Mesothelial cell of epicardium (in vitro differentiated cells): ENCODE measurements around the gene HOXC9. TPM values are rescaled to one million over a fixed set of nuclear protein-coding genes. Genes with fewer than 3 reads are reported as not detected.

Experiments
- DNase-seq, 2 experiments: peaks; one replicate each; pipeline ENCODE4 v3.0.0; 2021; ENCODE audit warnings: low spot score in 2 of 2; ENCODE audit not compliant: unreplicated experiment in 2 of 2
- H3K27ac Mint-ChIP-seq: 2 replicates; pipeline ENCODE4 v1.8.0; 2021; ENCODE audit warnings: mixed read lengths
- H3K27me3 Mint-ChIP-seq: 2 replicates; pipeline ENCODE4 v1.8.0; 2021; ENCODE audit warnings: low read depth, mixed read lengths
- H3K36me3 Mint-ChIP-seq: 2 replicates; pipeline ENCODE4 v1.8.0; 2021; ENCODE audit warnings: mixed read lengths
- H3K4me1 Mint-ChIP-seq: 2 replicates; pipeline ENCODE4 v1.8.0; 2021; ENCODE audit warnings: mixed read lengths
- H3K4me3 Mint-ChIP-seq: 2 replicates; pipeline ENCODE4 v1.8.0; 2021; ENCODE audit warnings: mild to moderate bottlenecking, moderate library complexity, mixed read lengths
- H3K9me3 Mint-ChIP-seq: 2 replicates; pipeline ENCODE4 v1.8.0; 2021; ENCODE audit warnings: mixed read lengths
- total RNA-seq: library from RNA; stranded (reverse); gene quantifications from 3 replicates; pipeline ENCODE4 v1.2.1, GENCODE V29; 2021
- TF ChIP-seq, protein P1 (sequence below): fragments of 200-600 bp; sonication (generic); IDR thresholded peaks from one replicate; pipeline ENCODE4 v1.5.0; 2021; ENCODE audit warnings: antibody characterized with exemption; ENCODE audit not compliant: unreplicated experiment

Gene HOXC9
- total RNA-seq, 1 donor from 2014 or later = 2.0 TPM

GRCh38 chr12:53966085-53966384 is 33.9 kb upstream of the HOXC9 start:
- H3K9me3 Mint-ChIP-seq = no peaks in the 10 kb centered on the region
- H3K4me3 Mint-ChIP-seq = peak overlapping the region; percentile 59
- TF ChIP-seq, protein P1, sequence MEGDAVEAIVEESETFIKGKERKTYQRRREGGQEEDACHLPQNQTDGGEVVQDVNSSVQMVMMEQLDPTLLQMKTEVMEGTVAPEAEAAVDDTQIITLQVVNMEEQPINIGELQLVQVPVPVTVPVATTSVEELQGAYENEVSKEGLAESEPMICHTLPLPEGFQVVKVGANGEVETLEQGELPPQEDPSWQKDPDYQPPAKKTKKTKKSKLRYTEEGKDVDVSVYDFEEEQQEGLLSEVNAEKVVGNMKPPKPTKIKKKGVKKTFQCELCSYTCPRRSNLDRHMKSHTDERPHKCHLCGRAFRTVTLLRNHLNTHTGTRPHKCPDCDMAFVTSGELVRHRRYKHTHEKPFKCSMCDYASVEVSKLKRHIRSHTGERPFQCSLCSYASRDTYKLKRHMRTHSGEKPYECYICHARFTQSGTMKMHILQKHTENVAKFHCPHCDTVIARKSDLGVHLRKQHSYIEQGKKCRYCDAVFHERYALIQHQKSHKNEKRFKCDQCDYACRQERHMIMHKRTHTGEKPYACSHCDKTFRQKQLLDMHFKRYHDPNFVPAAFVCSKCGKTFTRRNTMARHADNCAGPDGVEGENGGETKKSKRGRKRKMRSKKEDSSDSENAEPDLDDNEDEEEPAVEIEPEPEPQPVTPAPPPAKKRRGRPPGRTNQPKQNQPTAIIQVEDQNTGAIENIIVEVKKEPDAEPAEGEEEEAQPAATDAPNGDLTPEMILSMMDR = no peak
- peak overlapping the region; percentile 59 for H3K27ac Mint-ChIP-seq
- no peak for DNase-seq
- H3K4me1 Mint-ChIP-seq = peaks cover 16% of the 10 kb centered on the region
- peaks cover 100% of the 10 kb centered on the region for H3K27me3 Mint-ChIP-seq
- no peaks in the 10 kb centered on the region for H3K36me3 Mint-ChIP-seq

DNA sequence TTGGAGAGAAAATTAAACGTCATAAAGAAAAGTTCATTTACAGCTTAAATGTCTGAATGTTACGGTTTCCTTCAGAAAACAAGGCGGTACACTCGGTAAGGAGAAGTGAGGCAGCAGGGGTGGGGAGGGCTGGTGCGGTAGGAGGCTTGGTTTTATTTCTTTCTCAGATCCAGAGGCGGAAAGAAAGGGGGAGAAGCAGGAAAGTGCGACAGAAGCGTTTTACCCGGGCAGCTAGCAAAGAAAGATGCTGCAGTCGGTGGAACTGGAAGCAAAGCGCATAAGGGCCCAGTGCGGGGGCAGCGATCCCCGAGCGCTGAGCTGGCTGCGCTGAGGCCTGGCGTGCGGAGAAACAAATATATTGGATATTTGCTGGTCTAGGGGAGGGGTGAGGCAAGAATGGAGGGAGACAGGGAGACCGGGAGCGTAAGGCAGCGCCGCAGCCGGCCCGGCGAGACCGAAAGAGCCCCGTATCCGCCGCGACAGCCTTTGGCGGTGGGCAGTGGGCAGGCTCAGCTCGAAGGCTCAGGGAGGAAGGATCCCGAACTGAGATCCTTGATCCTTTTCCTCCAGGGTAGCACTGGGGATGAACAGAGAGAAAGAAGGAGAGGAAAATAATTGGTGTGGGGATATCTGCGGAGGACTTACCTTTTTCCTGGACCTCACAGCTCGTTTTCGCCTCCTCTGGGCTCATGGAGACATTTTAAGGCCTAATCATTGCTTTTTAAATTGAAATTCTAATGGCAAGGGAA is 33.4 kb upstream of the HOXC9 start:
- no peak for DNase-seq
- H3K27me3 Mint-ChIP-seq = peaks cover 100% of the 10 kb centered on the region
- H3K4me1 Mint-ChIP-seq = peaks cover 16% of the 10 kb centered on the region
- peak overlapping the region; percentile 59 for H3K27ac Mint-ChIP-seq
- TF ChIP-seq, protein P1 = no peak
- H3K9me3 Mint-ChIP-seq = no peaks in the 10 kb centered on the region
- peak overlapping the region; percentile 59 for H3K4me3 Mint-ChIP-seq
- no peaks in the 10 kb centered on the region for H3K36me3 Mint-ChIP-seq

DNA sequence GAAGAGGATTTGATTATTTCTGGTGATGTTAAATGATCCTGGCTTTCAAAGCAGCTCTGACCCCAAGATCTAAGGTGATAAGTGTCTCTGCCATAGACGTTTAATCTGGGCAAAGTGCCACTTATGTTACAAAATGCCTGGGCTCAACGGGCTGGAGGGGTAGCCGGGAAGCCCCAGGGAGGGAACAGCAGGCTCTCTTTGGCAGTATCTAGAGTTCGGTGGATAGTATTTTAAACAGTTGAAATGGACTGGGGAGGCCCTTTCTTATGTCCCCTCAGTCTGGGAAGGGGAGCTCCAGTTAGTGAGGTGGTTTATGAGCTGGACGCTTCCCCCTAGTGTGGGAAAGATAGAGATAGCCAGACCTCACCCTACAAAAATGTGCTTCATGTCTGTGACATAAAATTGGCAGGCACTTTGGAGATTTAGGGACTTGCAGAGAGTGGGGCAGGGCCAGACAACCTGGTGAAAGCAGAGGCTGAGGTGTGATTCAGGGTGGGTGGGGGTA is 32.5 kb upstream of the HOXC9 start:
- Mint-ChIP-seq H3K4me3 (peak overlapping the region; percentile 12), H3K9me3 (no peaks in the 10 kb centered on the region)
- TF ChIP-seq, protein P1 = no peak

DNA sequence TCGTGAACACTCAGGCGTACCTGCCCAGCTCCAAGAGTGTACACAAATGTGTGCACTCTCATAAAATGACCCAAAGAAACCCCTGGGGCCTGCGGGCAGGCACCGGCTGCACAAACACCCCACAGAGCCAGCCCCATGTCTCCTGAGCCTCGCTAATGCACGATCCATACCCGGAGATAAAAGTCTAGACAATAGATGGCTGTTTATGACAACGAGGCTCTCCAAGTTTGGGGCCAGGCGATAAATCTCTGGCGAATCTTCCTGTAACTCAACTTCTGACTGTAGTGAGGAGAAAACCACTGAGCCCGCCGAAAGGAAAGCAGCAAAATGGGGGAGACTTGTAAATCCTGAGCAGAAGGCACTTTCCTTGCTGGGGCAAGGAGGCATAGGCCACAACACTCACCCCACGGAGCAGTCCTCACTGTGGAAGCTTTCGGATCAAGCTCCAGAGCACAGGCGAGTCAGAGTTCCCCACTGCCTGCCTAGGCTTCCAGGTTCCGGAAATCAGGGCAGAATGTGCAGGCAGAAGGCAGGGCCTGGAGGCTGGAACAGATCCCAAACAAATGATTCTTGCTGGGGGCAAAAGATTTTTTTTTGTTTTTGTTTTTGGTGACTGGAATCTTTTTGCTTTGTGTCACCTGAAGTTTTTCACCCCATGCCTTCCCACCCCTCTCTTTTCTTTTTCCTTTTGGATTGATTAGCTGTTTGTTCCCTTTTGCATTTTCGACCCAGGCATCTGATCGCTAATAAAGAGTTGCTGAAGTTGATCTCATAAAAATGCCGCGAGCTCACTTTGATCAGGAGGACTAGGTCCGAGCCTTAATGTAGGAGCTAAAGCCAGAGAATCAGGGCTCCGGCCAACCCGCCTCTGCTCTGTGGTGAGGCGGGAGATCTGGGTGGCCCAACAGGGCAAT is 31.5 kb upstream of the HOXC9 start:
- H3K4me3 Mint-ChIP-seq = peak overlapping the region; percentile 30
- no peaks in the 10 kb centered on the region for H3K9me3 Mint-ChIP-seq
- H3K36me3 Mint-ChIP-seq = no peaks in the 10 kb centered on the region
- H3K27ac Mint-ChIP-seq = peak overlapping the region; percentile 10
- peaks cover 23% of the 10 kb centered on the region for H3K4me1 Mint-ChIP-seq
- peaks cover 100% of the 10 kb centered on the region for H3K27me3 Mint-ChIP-seq
- TF ChIP-seq, protein P1 = no peak
- DNase-seq = no peak

More for the DNA sequence above, 32.5 kb upstream of the HOXC9 start:
- no peak for DNase-seq
- peaks cover 16% of the 10 kb centered on the region for H3K4me1 Mint-ChIP-seq
- H3K27ac Mint-ChIP-seq = no peak overlapping the region
- no peaks in the 10 kb centered on the region for H3K36me3 Mint-ChIP-seq
- H3K27me3 Mint-ChIP-seq = peaks cover 100% of the 10 kb centered on the region

GRCh38 chr12:53969588-53970259 is 30.2 kb upstream of the HOXC9 start:
- Mint-ChIP-seq H3K27me3 (peaks cover 99% of the 10 kb centered on the region), H3K36me3 (no peaks in the 10 kb centered on the region)

More at GRCh38 chr12:53969588-53970259, 30.2 kb upstream of the HOXC9 start:
- peaks cover 23% of the 10 kb centered on the region for H3K4me1 Mint-ChIP-seq
- TF ChIP-seq, protein P1 = no peak
- DNase-seq = no peak
- H3K9me3 Mint-ChIP-seq = no peaks in the 10 kb centered on the region
- no peak overlapping the region for H3K27ac Mint-ChIP-seq
- no peak overlapping the region for H3K4me3 Mint-ChIP-seq
